Astrocyte (in vitro differentiated cells and primary cell): ENCODE data around the gene LIN7A. TPM values are rescaled to one million over a fixed set of nuclear protein-coding genes. Genes with fewer than 3 reads are reported as not detected.
A peak's percentile ranks its signal among the peaks of the same experiment; 100 is the strongest.

Experiments
- DNase-seq: peaks from one replicate; pipeline ENCODE4 v3.0.0-alpha.2; 2010; ENCODE audit warnings: low read depth
- FAIRE-seq: peaks from 2 replicates; lab custom pipeline; 2011; peaks lifted over from hg19 to GRCh38; lab: Jason Lieb, UNC
- H2AFZ ChIP-seq: 2 replicates; pipeline ENCODE4 v1.6.0; 2012; ENCODE audit warnings: low read depth, low read length, inconsistent platforms
- H3K27ac ChIP-seq: 2 replicates; pipeline ENCODE4 v1.5.1; 2011; ENCODE audit warnings: low read depth, low read length, inconsistent platforms
- H3K27me3 ChIP-seq: 2 replicates; pipeline ENCODE4 v1.6.0; 2011; ENCODE audit warnings: low read length, inconsistent platforms; ENCODE audit not compliant: insufficient read depth
- H3K36me3 ChIP-seq: 2 replicates; pipeline ENCODE4 v1.5.1; 2011; ENCODE audit warnings: low read length, inconsistent platforms; ENCODE audit not compliant: insufficient read depth
- H3K4me1 ChIP-seq: 2 replicates; pipeline ENCODE4 v1.5.1; 2011; ENCODE audit warnings: low read length, inconsistent platforms; ENCODE audit not compliant: insufficient read depth
- H3K4me2 ChIP-seq: 2 replicates; pipeline ENCODE4 v1.6.0; 2012; ENCODE audit warnings: low read length, inconsistent platforms
- H3K4me3 ChIP-seq: 2 replicates; pipeline ENCODE4 v1.5.1; 2011; ENCODE audit warnings: low read depth, mild to moderate bottlenecking, low read length, inconsistent platforms; ENCODE audit not compliant: insufficient read depth
- H3K79me2 ChIP-seq: 2 replicates; pipeline ENCODE4 v1.6.0; 2012; ENCODE audit warnings: mild to moderate bottlenecking, low read length, inconsistent platforms; ENCODE audit not compliant: insufficient read depth
- H3K9ac ChIP-seq: 2 replicates; pipeline ENCODE4 v1.6.0; 2012; ENCODE audit warnings: mild to moderate bottlenecking, low read length, inconsistent platforms
- H3K9me3 ChIP-seq: 2 replicates; pipeline ENCODE4 v1.5.1; 2012; ENCODE audit warnings: low read depth, mild to moderate bottlenecking, low read length, inconsistent platforms; ENCODE audit not compliant: insufficient read depth
- H4K20me1 ChIP-seq: 2 replicates; pipeline ENCODE4 v1.6.0; 2012; ENCODE audit warnings: low read length, inconsistent platforms; ENCODE audit not compliant: insufficient read depth
- H3K27ac Mint-ChIP-seq: one replicate; pipeline ENCODE4 v1.8.0; 2021; ENCODE audit warnings: mild to moderate bottlenecking, mixed read lengths; ENCODE audit not compliant: unreplicated experiment
- H3K27me3 Mint-ChIP-seq: one replicate; pipeline ENCODE4 v1.8.0; 2021; ENCODE audit warnings: low read depth, mixed read lengths; ENCODE audit not compliant: unreplicated experiment
- H3K36me3 Mint-ChIP-seq: one replicate; pipeline ENCODE4 v1.8.0; 2021; ENCODE audit warnings: low read depth, mixed read lengths; ENCODE audit not compliant: unreplicated experiment
- H3K4me1 Mint-ChIP-seq: one replicate; pipeline ENCODE4 v1.8.0; 2021; ENCODE audit warnings: low read depth, mixed read lengths; ENCODE audit not compliant: unreplicated experiment
- H3K4me3 Mint-ChIP-seq: one replicate; pipeline ENCODE4 v1.8.0; 2021; ENCODE audit warnings: mild to moderate bottlenecking, moderate library complexity, mixed read lengths; ENCODE audit not compliant: unreplicated experiment
- H3K9me3 Mint-ChIP-seq: one replicate; pipeline ENCODE4 v1.8.0; 2021; ENCODE audit warnings: mild to moderate bottlenecking, mixed read lengths; ENCODE audit not compliant: unreplicated experiment
- EZH2 ChIP-seq: IDR thresholded peaks from 2 replicates; pipeline ENCODE4 v1.6.1; 2012; ENCODE audit warnings: mild to moderate bottlenecking, low read length, inconsistent platforms; ENCODE audit not compliant: insufficient read depth
- total RNA-seq: library from RNA; stranded (reverse); gene quantifications from 2 replicates; pipeline ENCODE4 v1.2.1, GENCODE V29; 2021
- TF ChIP-seq, protein P1 (sequence below): IDR thresholded peaks from 2 replicates; pipeline ENCODE4 v1.5.1; 2011; ENCODE audit warnings: low read depth, mild to moderate bottlenecking, inconsistent platforms, low read length, moderate library complexity; ENCODE audit not compliant: insufficient read depth

LIN7A gene
- total RNA-seq, 1 donor from 2014 or later, result 1.6 TPM

DNA sequence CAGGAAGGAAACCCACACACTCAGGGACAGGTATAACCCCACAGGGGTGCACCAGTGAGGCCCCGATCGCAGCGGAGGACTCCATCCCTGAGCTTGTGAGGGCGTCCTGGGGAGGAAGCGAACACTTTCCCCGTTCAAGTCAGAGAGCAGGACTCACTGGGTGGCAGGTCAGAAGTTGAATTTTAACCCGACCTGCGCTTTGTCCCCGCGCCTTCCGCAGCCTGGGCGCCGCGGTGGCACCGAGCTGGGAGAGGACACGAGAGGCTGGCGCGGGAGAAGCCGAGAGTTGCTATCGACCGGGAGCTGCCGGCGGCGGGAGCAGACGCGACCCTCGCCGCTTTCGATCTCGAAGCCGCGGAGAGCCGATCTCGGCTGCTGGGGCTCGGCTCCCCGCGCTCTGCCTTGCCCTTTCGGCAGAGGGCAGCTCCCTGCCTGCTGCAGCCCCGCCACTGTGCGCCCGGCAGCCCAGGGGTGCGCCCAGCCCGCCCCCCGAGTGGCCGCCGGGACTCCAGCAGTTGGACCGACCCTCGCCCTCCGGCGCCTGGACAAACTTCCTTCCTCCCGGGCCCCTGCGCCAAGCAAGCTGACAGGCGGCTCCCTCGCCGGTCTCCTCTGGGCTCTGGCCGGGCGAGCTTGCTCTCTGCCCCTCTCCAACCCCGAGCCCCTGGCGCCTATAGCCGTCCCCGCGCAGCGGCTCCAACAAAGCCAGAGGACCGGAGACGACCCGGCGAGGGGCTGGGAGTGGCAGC, 918 bp downstream of the LIN7A start:
- peak overlapping the region; percentile 59 for H3K27ac ChIP-seq
- no peak overlapping the region for H3K27ac Mint-ChIP-seq
- peak overlapping the region; percentile 90 for H3K4me3 Mint-ChIP-seq
- H3K79me2 ChIP-seq, result no peaks in the 10 kb centered on the region
- H3K27me3 Mint-ChIP-seq, result peaks cover 14% of the 10 kb centered on the region
- no peaks in the 10 kb centered on the region for H4K20me1 ChIP-seq
- no peaks in the 10 kb centered on the region for H3K9me3 Mint-ChIP-seq
- TF ChIP-seq EZH2, result no peak
- TF ChIP-seq, protein P1, sequence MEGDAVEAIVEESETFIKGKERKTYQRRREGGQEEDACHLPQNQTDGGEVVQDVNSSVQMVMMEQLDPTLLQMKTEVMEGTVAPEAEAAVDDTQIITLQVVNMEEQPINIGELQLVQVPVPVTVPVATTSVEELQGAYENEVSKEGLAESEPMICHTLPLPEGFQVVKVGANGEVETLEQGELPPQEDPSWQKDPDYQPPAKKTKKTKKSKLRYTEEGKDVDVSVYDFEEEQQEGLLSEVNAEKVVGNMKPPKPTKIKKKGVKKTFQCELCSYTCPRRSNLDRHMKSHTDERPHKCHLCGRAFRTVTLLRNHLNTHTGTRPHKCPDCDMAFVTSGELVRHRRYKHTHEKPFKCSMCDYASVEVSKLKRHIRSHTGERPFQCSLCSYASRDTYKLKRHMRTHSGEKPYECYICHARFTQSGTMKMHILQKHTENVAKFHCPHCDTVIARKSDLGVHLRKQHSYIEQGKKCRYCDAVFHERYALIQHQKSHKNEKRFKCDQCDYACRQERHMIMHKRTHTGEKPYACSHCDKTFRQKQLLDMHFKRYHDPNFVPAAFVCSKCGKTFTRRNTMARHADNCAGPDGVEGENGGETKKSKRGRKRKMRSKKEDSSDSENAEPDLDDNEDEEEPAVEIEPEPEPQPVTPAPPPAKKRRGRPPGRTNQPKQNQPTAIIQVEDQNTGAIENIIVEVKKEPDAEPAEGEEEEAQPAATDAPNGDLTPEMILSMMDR, result no peak
- H3K4me2 ChIP-seq, result peak overlapping the region; percentile 97
- H2AFZ ChIP-seq, result peak overlapping the region; percentile 98
- FAIRE-seq (no peak), DNase-seq (peak; percentile 46)
- H3K9ac ChIP-seq, result peak overlapping the region; percentile 80
- H3K4me1 ChIP-seq, result no peaks in the 10 kb centered on the region
- no peaks in the 10 kb centered on the region for H3K36me3 Mint-ChIP-seq
- H3K4me3 ChIP-seq, result peak overlapping the region; percentile 87
- H3K27me3 ChIP-seq, result no peaks in the 10 kb centered on the region
- no peaks in the 10 kb centered on the region for H3K4me1 Mint-ChIP-seq
- H3K36me3 ChIP-seq, result no peaks in the 10 kb centered on the region
- H3K9me3 ChIP-seq, result no peaks in the 10 kb centered on the region

DNA sequence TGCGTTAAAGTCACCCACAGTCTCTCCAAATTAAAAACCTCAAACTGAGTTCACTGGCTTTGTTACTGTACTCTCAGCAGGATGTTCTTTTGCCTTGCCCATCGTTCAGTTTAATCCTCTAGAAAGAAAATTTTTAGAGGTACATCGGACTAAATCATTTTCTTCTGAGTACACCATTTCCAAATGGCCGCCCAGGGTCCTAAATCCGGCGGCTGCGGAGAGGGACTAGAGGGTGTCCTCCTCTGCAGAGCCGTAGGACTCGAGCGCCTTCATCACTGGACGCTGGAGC, 1.4 kb downstream of the LIN7A start:
- H3K4me1 ChIP-seq, result no peaks in the 10 kb centered on the region
- Mint-ChIP-seq H3K9me3 (no peaks in the 10 kb centered on the region), H3K27me3 (peaks cover 14% of the 10 kb centered on the region), H3K4me3 (peak overlapping the region; percentile 90), H3K36me3 (no peaks in the 10 kb centered on the region), H3K4me1 (no peaks in the 10 kb centered on the region), H3K27ac (no peak overlapping the region)
- H3K9ac ChIP-seq, result peak overlapping the region; percentile 80
- TF ChIP-seq, protein P1, result no peak
- no peak for TF ChIP-seq EZH2
- no peaks in the 10 kb centered on the region for H3K27me3 ChIP-seq
- peak overlapping the region; percentile 98 for H2AFZ ChIP-seq
- no peaks in the 10 kb centered on the region for H4K20me1 ChIP-seq
- H3K27ac ChIP-seq, result peak overlapping the region; percentile 59
- no peaks in the 10 kb centered on the region for H3K79me2 ChIP-seq
- H3K4me2 ChIP-seq, result peak overlapping the region; percentile 97
- no peaks in the 10 kb centered on the region for H3K36me3 ChIP-seq
- H3K4me3 ChIP-seq, result peak overlapping the region; percentile 87
- H3K9me3 ChIP-seq, result no peaks in the 10 kb centered on the region
- no peak for FAIRE-seq
- no peak for DNase-seq

- FAIRE-seq, result no peak
- Mint-ChIP-seq H3K4me1 (no peaks in the 10 kb centered on the region), H3K9me3 (no peaks in the 10 kb centered on the region), H3K27ac (no peak overlapping the region), H3K36me3 (no peaks in the 10 kb centered on the region), H3K27me3 (peaks cover 14% of the 10 kb centered on the region), H3K4me3 (no peak overlapping the region)
- Histone ChIP-seq H3K4me1 (no peaks in the 10 kb centered on the region), H3K4me3 (no peak overlapping the region), H3K27me3 (no peaks in the 10 kb centered on the region), H2AFZ (no peak overlapping the region), H3K27ac (no peak overlapping the region), H3K4me2 (no peak overlapping the region), H3K36me3 (no peaks in the 10 kb centered on the region), H4K20me1 (no peaks in the 10 kb centered on the region), H3K9me3 (no peaks in the 10 kb centered on the region), H3K79me2 (peaks cover 5% of the 10 kb centered on the region), H3K9ac (no peak overlapping the region)
- TF ChIP-seq, protein P1, result no peak
- DNase-seq, result no peak
Measured at GRCh38 chr12:80935111-80935510, 2.6 kb downstream of the LIN7A start.
